SU-DHL-6 (cell line): ENCODE data around the gene CST4.

ENCODE experiments used
- EZH2phosphoT487 ChIP-seq: fragments of 200-600 bp; sonication (generic), shearing (Covaris generic); conservative IDR thresholded peaks from 2 replicates; pipeline ENCODE4 v1.6.1; 2018; ENCODE audit warnings: mild to moderate bottlenecking, antibody characterized with exemption, low read length, moderate library complexity, mixed read lengths
- TF ChIP-seq, protein P1 (sequence below): fragments of 200-600 bp; sonication (generic); IDR thresholded peaks from one replicate; pipeline ENCODE4 v1.5.1; 2017; ENCODE audit warnings: antibody characterized with exemption, mild to moderate bottlenecking, low read length, moderate library complexity; ENCODE audit not compliant: insufficient read depth, poor library complexity, severe bottlenecking

DNA sequence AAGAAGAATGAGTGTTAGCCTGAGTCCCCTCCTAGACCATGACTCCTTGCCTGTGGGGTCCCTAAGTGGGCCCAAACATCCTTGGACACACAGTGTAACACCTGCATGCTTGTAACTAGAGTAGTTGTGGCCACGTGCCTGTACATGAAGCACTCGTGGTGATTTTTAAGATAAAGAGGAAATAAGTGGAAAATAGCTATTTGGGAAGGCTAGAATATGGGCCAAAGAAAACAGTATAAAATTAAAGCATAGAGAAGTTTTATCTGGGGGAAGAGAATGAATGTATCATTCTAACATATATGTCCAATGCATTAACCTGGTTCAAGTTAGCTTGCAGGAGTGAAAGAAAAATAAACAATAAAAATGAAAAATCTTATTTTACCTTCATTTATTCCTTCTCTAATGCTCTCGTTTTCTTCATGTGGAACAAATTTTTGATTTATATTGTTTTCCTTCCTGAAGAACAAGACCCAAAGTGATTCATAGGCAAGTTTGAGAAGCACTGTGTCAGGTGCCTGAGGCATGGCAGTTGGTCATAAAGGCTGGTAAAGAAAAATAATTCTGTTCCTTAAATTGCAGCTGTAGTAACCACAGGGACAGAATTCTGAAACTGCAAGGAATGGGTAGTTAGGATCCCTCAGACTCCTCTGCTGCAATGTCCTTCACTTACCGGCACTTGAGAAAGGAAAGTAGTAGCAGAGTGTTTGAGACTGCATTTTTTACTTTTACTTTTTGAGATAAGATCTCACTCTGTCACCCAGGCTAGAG, 42.5 kb downstream of the CST4 start:
- TF ChIP-seq, protein P1, sequence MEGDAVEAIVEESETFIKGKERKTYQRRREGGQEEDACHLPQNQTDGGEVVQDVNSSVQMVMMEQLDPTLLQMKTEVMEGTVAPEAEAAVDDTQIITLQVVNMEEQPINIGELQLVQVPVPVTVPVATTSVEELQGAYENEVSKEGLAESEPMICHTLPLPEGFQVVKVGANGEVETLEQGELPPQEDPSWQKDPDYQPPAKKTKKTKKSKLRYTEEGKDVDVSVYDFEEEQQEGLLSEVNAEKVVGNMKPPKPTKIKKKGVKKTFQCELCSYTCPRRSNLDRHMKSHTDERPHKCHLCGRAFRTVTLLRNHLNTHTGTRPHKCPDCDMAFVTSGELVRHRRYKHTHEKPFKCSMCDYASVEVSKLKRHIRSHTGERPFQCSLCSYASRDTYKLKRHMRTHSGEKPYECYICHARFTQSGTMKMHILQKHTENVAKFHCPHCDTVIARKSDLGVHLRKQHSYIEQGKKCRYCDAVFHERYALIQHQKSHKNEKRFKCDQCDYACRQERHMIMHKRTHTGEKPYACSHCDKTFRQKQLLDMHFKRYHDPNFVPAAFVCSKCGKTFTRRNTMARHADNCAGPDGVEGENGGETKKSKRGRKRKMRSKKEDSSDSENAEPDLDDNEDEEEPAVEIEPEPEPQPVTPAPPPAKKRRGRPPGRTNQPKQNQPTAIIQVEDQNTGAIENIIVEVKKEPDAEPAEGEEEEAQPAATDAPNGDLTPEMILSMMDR = no peak
- TF ChIP-seq EZH2phosphoT487 = no peak
